ENCODE results near the gene EPB41L4B.

EPB41L4B gene

GRCh38 chr9:109258481-109259302 is 62.2 kb downstream of the EPB41L4B start:
- no peaks in the 10 kb centered on the region for H3K4me1 Mint-ChIP-seq
- H3K36me3 Mint-ChIP-seq: no peaks in the 10 kb centered on the region
- CTCF ChIA-PET: no interaction called here
- peaks cover 10% of the 10 kb centered on the region for H3K27me3 Mint-ChIP-seq
- H3K9me3 Mint-ChIP-seq: no peaks in the 10 kb centered on the region
- H3K4me3 Mint-ChIP-seq: no peak overlapping the region
- DNase-seq: no peak
- no peak overlapping the region for H3K27ac Mint-ChIP-seq

GRCh38 chr9:109256336-109256735 is 64.5 kb downstream of the EPB41L4B start:
- Mint-ChIP-seq H3K9me3 (no peaks in the 10 kb centered on the region), H3K27ac (no peak overlapping the region), H3K4me1 (no peaks in the 10 kb centered on the region), H3K4me3 (no peak overlapping the region), H3K27me3 (peaks cover 18% of the 10 kb centered on the region), H3K36me3 (no peaks in the 10 kb centered on the region)
- CTCF ChIA-PET: no interaction called here
- DNase-seq: no peak

GRCh38 chr9:109255394-109255793 is 65.5 kb downstream of the EPB41L4B start:
- no peaks in the 10 kb centered on the region for H3K9me3 Mint-ChIP-seq
- H3K27me3 Mint-ChIP-seq: peaks cover 16% of the 10 kb centered on the region
- no peak for DNase-seq
- H3K36me3 Mint-ChIP-seq: no peaks in the 10 kb centered on the region
- no peak overlapping the region for H3K27ac Mint-ChIP-seq
- no peak overlapping the region for H3K4me3 Mint-ChIP-seq
- CTCF ChIA-PET: no interaction called here
- H3K4me1 Mint-ChIP-seq: no peaks in the 10 kb centered on the region

- Mint-ChIP-seq H3K4me1 (no peaks in the 10 kb centered on the region), H3K27me3 (peaks cover 19% of the 10 kb centered on the region), H3K4me3 (no peak overlapping the region), H3K9me3 (no peaks in the 10 kb centered on the region), H3K36me3 (no peaks in the 10 kb centered on the region), H3K27ac (no peak overlapping the region)
- CTCF ChIA-PET: no interaction called here
- DNase-seq: no peak
Measured at GRCh38 chr9:109254317-109254716, 66.5 kb downstream of the EPB41L4B start.

- no peak overlapping the region for H3K4me3 Mint-ChIP-seq
- no peak overlapping the region for H3K27ac Mint-ChIP-seq
- CTCF ChIA-PET: no interaction called here
- peaks cover 14% of the 10 kb centered on the region for H3K27me3 Mint-ChIP-seq
- DNase-seq: no peak
- H3K4me1 Mint-ChIP-seq: no peaks in the 10 kb centered on the region
- H3K9me3 Mint-ChIP-seq: no peaks in the 10 kb centered on the region
- H3K36me3 Mint-ChIP-seq: no peaks in the 10 kb centered on the region
Measured at GRCh38 chr9:109253637-109254284, 67.1 kb downstream of the EPB41L4B start.

GRCh38 chr9:109253241-109253636 is 67.6 kb downstream of the EPB41L4B start:
- H3K4me3 Mint-ChIP-seq: no peak overlapping the region
- no peak for DNase-seq
- H3K4me1 Mint-ChIP-seq: no peaks in the 10 kb centered on the region
- no peaks in the 10 kb centered on the region for H3K9me3 Mint-ChIP-seq
- H3K36me3 Mint-ChIP-seq: no peaks in the 10 kb centered on the region
- H3K27me3 Mint-ChIP-seq: peaks cover 12% of the 10 kb centered on the region
- CTCF ChIA-PET: interaction anchor here (1.0 kb wide), 1 partner anchor 403 kb away, joined by 3 read pairs; no protein-coding TSS in a partner anchor
- no peak overlapping the region for H3K27ac Mint-ChIP-seq

GRCh38 chr9:109252291-109252690 is 68.6 kb downstream of the EPB41L4B start:
- Mint-ChIP-seq H3K27me3 (peaks cover 12% of the 10 kb centered on the region), H3K27ac (no peak overlapping the region), H3K4me1 (no peaks in the 10 kb centered on the region), H3K9me3 (no peaks in the 10 kb centered on the region), H3K36me3 (no peaks in the 10 kb centered on the region), H3K4me3 (no peak overlapping the region)
- DNase-seq: no peak
- CTCF ChIA-PET: interaction anchor here (1.0 kb wide), 1 partner anchor 402 kb away, joined by 3 read pairs; no protein-coding TSS in a partner anchor

- Mint-ChIP-seq H3K36me3 (no peaks in the 10 kb centered on the region), H3K9me3 (no peaks in the 10 kb centered on the region), H3K4me3 (no peak overlapping the region), H3K27me3 (peaks cover 12% of the 10 kb centered on the region), H3K27ac (no peak overlapping the region), H3K4me1 (no peaks in the 10 kb centered on the region)
- DNase-seq: no peak
- CTCF ChIA-PET: no interaction called here
Measured at GRCh38 chr9:109251776-109252106, 69.1 kb downstream of the EPB41L4B start.

GRCh38 chr9:109251080-109251775 is 69.6 kb downstream of the EPB41L4B start:
- H3K4me1 Mint-ChIP-seq: no peaks in the 10 kb centered on the region
- H3K36me3 Mint-ChIP-seq: no peaks in the 10 kb centered on the region
- peaks cover 12% of the 10 kb centered on the region for H3K27me3 Mint-ChIP-seq
- H3K9me3 Mint-ChIP-seq: no peaks in the 10 kb centered on the region
- H3K4me3 Mint-ChIP-seq: no peak overlapping the region
- CTCF ChIA-PET: no interaction called here
- no peak for DNase-seq
- no peak overlapping the region for H3K27ac Mint-ChIP-seq

GRCh38 chr9:109250771-109251079 is 70.1 kb downstream of the EPB41L4B start:
- Mint-ChIP-seq H3K27ac (no peak overlapping the region), H3K4me1 (no peaks in the 10 kb centered on the region), H3K36me3 (no peaks in the 10 kb centered on the region), H3K9me3 (no peaks in the 10 kb centered on the region), H3K4me3 (no peak overlapping the region), H3K27me3 (peaks cover 15% of the 10 kb centered on the region)
- DNase-seq: no peak
- CTCF ChIA-PET: no interaction called here

GRCh38 chr9:109250311-109250741 is 70.5 kb downstream of the EPB41L4B start:
- H3K4me3 Mint-ChIP-seq: no peak overlapping the region
- peaks cover 18% of the 10 kb centered on the region for H3K27me3 Mint-ChIP-seq
- H3K27ac Mint-ChIP-seq: no peak overlapping the region
- no peaks in the 10 kb centered on the region for H3K36me3 Mint-ChIP-seq
- no peaks in the 10 kb centered on the region for H3K9me3 Mint-ChIP-seq
- DNase-seq: no peak
- CTCF ChIA-PET: interaction anchor here (1.4 kb wide), 1 partner anchor 72 kb away, joined by 3 read pairs; no protein-coding TSS in a partner anchor
- no peaks in the 10 kb centered on the region for H3K4me1 Mint-ChIP-seq

GRCh38 chr9:109249615-109250014 is 71.2 kb downstream of the EPB41L4B start:
- Mint-ChIP-seq H3K27ac (no peak overlapping the region), H3K9me3 (no peaks in the 10 kb centered on the region), H3K27me3 (peaks cover 25% of the 10 kb centered on the region), H3K4me3 (no peak overlapping the region), H3K36me3 (no peaks in the 10 kb centered on the region), H3K4me1 (no peaks in the 10 kb centered on the region)
- DNase-seq: no peak
- CTCF ChIA-PET: interaction anchor here (1.4 kb wide), 1 partner anchor 73 kb away, joined by 3 read pairs; no protein-coding TSS in a partner anchor

GRCh38 chr9:109248133-109248581 is 72.7 kb downstream of the EPB41L4B start:
- CTCF ChIA-PET: no interaction called here
- Mint-ChIP-seq H3K27ac (no peak overlapping the region), H3K4me3 (no peak overlapping the region), H3K36me3 (no peaks in the 10 kb centered on the region), H3K4me1 (no peaks in the 10 kb centered on the region), H3K9me3 (no peaks in the 10 kb centered on the region), H3K27me3 (peaks cover 39% of the 10 kb centered on the region)
- DNase-seq: no peak

GRCh38 chr9:109247228-109247627 is 73.6 kb downstream of the EPB41L4B start:
- Mint-ChIP-seq H3K9me3 (no peaks in the 10 kb centered on the region), H3K4me3 (no peak overlapping the region), H3K27ac (no peak overlapping the region), H3K4me1 (no peaks in the 10 kb centered on the region), H3K36me3 (no peaks in the 10 kb centered on the region), H3K27me3 (peaks cover 38% of the 10 kb centered on the region)
- CTCF ChIA-PET: interaction anchor here (0.6 kb wide), 1 partner anchor 221 kb away, joined by 3 read pairs; no protein-coding TSS in a partner anchor
- no peak for DNase-seq
